H1 (cell line): ENCODE measurements around the gene RASA1. TPM values are rescaled to one million over a fixed set of nuclear protein-coding genes. Genes with fewer than 3 reads are reported as not detected.

ENCODE experiments used
- EZH2 ChIP-seq: fragments of 200-600 bp; sonication (generic); IDR thresholded peaks from 2 replicates; pipeline ENCODE4 v1.7.1; 2012; ENCODE audit warnings: low read depth, mild to moderate bottlenecking, moderate library complexity, low read length, inconsistent platforms; ENCODE audit not compliant: severe bottlenecking
- RAD21 ChIP-seq, 2 experiments: IDR thresholded peaks in 1 of 2; conservative IDR thresholded peaks in 1 of 2; 2 replicates each; pipeline ENCODE4 v1.6.1; 2011; ENCODE audit warnings: low read depth in 2 of 2, low read length in 2 of 2, improper control_type of control experiment in 1 of 2, inconsistent platforms in 1 of 2, mild to moderate bottlenecking in 1 of 2, moderate library complexity in 1 of 2
- SRF ChIP-seq: IDR thresholded peaks from 2 replicates; pipeline ENCODE4 v1.6.1; 2011; ENCODE audit warnings: mild to moderate bottlenecking, low read depth, low read length, moderate library complexity
- polyA plus RNA-seq, 7 experiments: library from polyadenylated mRNA; depleted of rRNA in 3 of 7; stranded (reverse) in 5 of 7; unstranded in 2 of 7; fragments of >200 nt in 5 of 7; fragments of 200-250 nt in 2 of 7; gene quantifications; 1 replicate in 5 of 7; 2 replicates in 1 of 7; 4 replicates in 1 of 7; pipeline versions ENCODE4 v1.2.1 to v1.2.3, GENCODE V29; 2011 to 2013; ENCODE audit warnings: missing spikeins in 2 of 7, mixed read lengths in 2 of 7
- total RNA-seq: library from RNA; stranded (reverse); fragmentation: NEBNext Ultra II Directional; extraction: Animal tissue kit (Norgen Biotek cat#: 25700); gene quantifications from 2 replicates; pipeline ENCODE4 v1.2.1, GENCODE V29; 2021

Gene RASA1
- total and polyA plus RNA-seq, 2 of the 8 experiments (the other 6 are each of a cell fraction or from before 2014, with no cell fraction given) = 15.9 to 33.8 TPM

DNA sequence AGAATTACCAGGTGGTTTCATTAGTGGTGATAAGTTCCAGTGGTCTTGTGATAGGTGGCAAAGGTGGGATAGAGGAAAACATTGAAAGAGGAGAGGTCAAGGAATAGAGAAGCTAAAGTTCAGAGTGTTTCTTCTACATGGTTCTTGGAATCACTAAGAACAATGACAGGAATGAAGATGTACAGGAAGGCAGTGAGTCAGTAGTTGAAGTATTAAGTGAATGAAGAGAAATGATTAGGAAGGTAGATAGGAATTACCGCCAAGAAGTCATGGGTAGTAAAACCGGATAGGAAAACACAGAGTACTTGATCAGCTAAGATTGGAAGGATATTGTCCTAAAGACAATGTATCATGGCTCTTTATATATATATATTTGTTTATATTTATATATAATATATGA lies 37.9 kb upstream of the RASA1 start (continued):
- TF ChIP-seq RAD21 (IDR thresholded peaks at IDR 0.05 in 1 of 2, conservative IDR thresholded peaks at IDR 0.05 in 1 of 2; ENCODE audit: low read depth in 2 of 2, low read length in 2 of 2) (no peak), EZH2 (no peak), SRF (no peak)
